K562 (cell line): Measurements from ENCODE around the gene RTP3. TPM values are rescaled to one million over a fixed set of nuclear protein-coding genes. Genes with fewer than 3 reads are reported as not detected.
A peak's percentile ranks its signal among the peaks of the same experiment; 100 is the strongest.

Source experiments
- ATAC-seq: fragments of 200-7000 bp; cut with Tn5 transposase; 3 replicates; pipeline ENCODE4 v1.9.1; 2020; ENCODE audit warnings: moderate library complexity
- BruUV-seq: library from RNA; stranded (reverse); fragments of 400-500 nt; replicated peaks from 2 replicates; lab custom pipeline; 2021; lab: Mats Ljungman, UMichigan
- CTCF ChIA-PET: fragments of 300-600 bp; formaldehyde crosslinking; extraction: SDS; loops from one replicate; lab custom pipeline; 2021; ENCODE audit warnings: low intra/inter-chr PET ratio; lab: Yijun Ruan, JAX
- POLR2A ChIA-PET: fragments of 300-600, 350-650 bp; sonication (Branson Sonifier 250); formaldehyde crosslinking; extraction: SDS; loops from one replicate; lab custom pipeline; 2021; ENCODE audit warnings: antibody characterized with exemption, inconsistent platforms; lab: Yijun Ruan, JAX
- DNase-seq, 4 experiments: peaks; one replicate each; pipeline versions ENCODE4 v3.0.0 to v3.0.0-alpha.2; 2011 to 2018; ENCODE audit warnings: low spot score in 3 of 4, mixed read lengths in 3 of 4; ENCODE audit errors: extremely low read depth in 1 of 4
- FAIRE-seq: peaks from 2 replicates; lab custom pipeline; 2011; peaks lifted over from hg19 to GRCh38; lab: Jason Lieb, UNC
- H2AFZ ChIP-seq: 2 replicates; pipeline ENCODE4 v1.6.0; 2011; ENCODE audit warnings: low read depth, low read length, control low read depth, inconsistent platforms
- H3K27ac ChIP-seq: fragments of 200-600 bp; 3 replicates; pipeline ENCODE4 v1.8.0; 2011; ENCODE audit warnings: low read depth, mild to moderate bottlenecking, control low read depth, inconsistent platforms, low read length, moderate library complexity, mixed read lengths; ENCODE audit errors: extremely low read depth
- H3K27me3 ChIP-seq, 2 experiments: fragments of 300-600 bp in 1 of 2; 2 replicates in 1 of 2; 3 replicates in 1 of 2; pipeline versions ENCODE4 v1.6.0 to v1.8.0; 2011; ENCODE audit warnings: inconsistent platforms in 2 of 2, low read length in 2 of 2, mild to moderate bottlenecking in 1 of 2, mixed read lengths in 1 of 2, moderate library complexity in 1 of 2; ENCODE audit not compliant: control insufficient read depth in 2 of 2, insufficient read depth in 2 of 2
- H3K36me3 ChIP-seq: fragments of 300-600 bp; 3 replicates; pipeline ENCODE4 v1.8.0; 2011; ENCODE audit warnings: mild to moderate bottlenecking, low read length, inconsistent platforms; ENCODE audit not compliant: control insufficient read depth, insufficient read depth
- H3K4me1 ChIP-seq, 2 experiments: fragments of 200-600 bp in 1 of 2; replicated peaks in 1 of 2; 2 replicates in 1 of 2; 3 replicates in 1 of 2; pipeline versions ENCODE4 v1.5.1 to v1.8.0; 2011; ENCODE audit warnings: inconsistent platforms in 2 of 2, low read length in 2 of 2, mild to moderate bottlenecking in 1 of 2, mixed read lengths in 1 of 2, moderate library complexity in 1 of 2; ENCODE audit not compliant: control insufficient read depth in 2 of 2, insufficient read depth in 2 of 2
- H3K4me2 ChIP-seq: 2 replicates; pipeline ENCODE4 v1.6.1; 2011; ENCODE audit warnings: low read length, control low read depth, inconsistent platforms, mixed read lengths; ENCODE audit not compliant: insufficient read depth
- H3K4me3 ChIP-seq: fragments of 200-600 bp; sonication (generic), shearing (Covaris generic); 2 replicates; pipeline ENCODE4 v1.5.1; 2016; ENCODE audit warnings: control low read depth, inconsistent platforms
- H3K79me2 ChIP-seq: fragments of 200-600 bp; 3 replicates; pipeline ENCODE4 v1.8.0; 2011; ENCODE audit warnings: low read length, inconsistent platforms; ENCODE audit not compliant: control insufficient read depth, insufficient read depth
- H3K9ac ChIP-seq, 2 experiments: 2 replicates each; pipeline versions ENCODE4 v1.6.0 to v1.6.1; 2011; ENCODE audit warnings: low read depth in 2 of 2, low read length in 2 of 2, control low read depth in 1 of 2, inconsistent platforms in 1 of 2, mild to moderate bottlenecking in 1 of 2, mixed read lengths in 1 of 2; ENCODE audit not compliant: insufficient read depth in 1 of 2
- H3K9me1 ChIP-seq: one replicate; pipeline ENCODE4 v1.6.0; 2011; ENCODE audit warnings: inconsistent platforms, mild to moderate bottlenecking, low read length, moderate library complexity; ENCODE audit not compliant: control insufficient read depth, insufficient read depth
- H3K9me3 ChIP-seq: replicated peaks from 2 replicates; pipeline ENCODE4 v1.5.1; 2011; ENCODE audit warnings: low read depth, low read length, inconsistent platforms; ENCODE audit not compliant: control insufficient read depth, insufficient read depth
- H4K20me1 ChIP-seq: replicated peaks from 2 replicates; pipeline ENCODE4 v1.6.1; 2011; ENCODE audit warnings: low read length, inconsistent platforms, mixed read lengths; ENCODE audit not compliant: control insufficient read depth, insufficient read depth
- ADNP ChIP-seq: fragments of 200-800 bp; sonication (Bioruptor generic); IDR thresholded peaks from 2 replicates; pipeline ENCODE4 v1.6.1; 2016; ENCODE audit warnings: missing genetic modification characterization, missing compliant biosample characterization
- CBFA2T3 ChIP-seq: fragments of 450-650 bp; IDR thresholded peaks from 2 replicates; pipeline ENCODE4 v1.6.1; 2017
- CEBPB ChIP-seq: fragments of 450-650 bp; IDR thresholded peaks from 2 replicates; pipeline ENCODE4 v1.6.1; 2016; ENCODE audit warnings: missing genetic modification characterization, missing compliant biosample characterization
- DPF2 ChIP-seq: fragments of 450-650 bp; IDR thresholded peaks from 2 replicates; pipeline ENCODE4 v1.6.1; 2016
- ESRRA ChIP-seq: fragments of 450-650 bp; IDR thresholded peaks from 2 replicates; pipeline ENCODE4 v1.6.1; 2014; ENCODE audit warnings: low read depth, mild to moderate bottlenecking, moderate library complexity, borderline replicate concordance
- ID3 ChIP-seq, 2 experiments: fragments of 250-450 bp in 1 of 2; fragments of 450-650 bp in 1 of 2; sonication (Bioruptor Pico) in 1 of 2; IDR thresholded peaks; 2 replicates each; pipeline versions ENCODE4 v1.6.1 to v1.8.0; 2016 to 2021; ENCODE audit warnings: mild to moderate bottlenecking in 2 of 2, moderate library complexity in 2 of 2, missing compliant biosample characterization in 1 of 2, missing genetic modification characterization in 1 of 2
- MAFG ChIP-seq: fragments of 450-650 bp; conservative IDR thresholded peaks from 2 replicates; pipeline ENCODE4 v1.6.1; 2016; ENCODE audit warnings: missing genetic modification characterization, missing compliant biosample characterization
- MEIS2 ChIP-seq: fragments of 450-650 bp; IDR thresholded peaks from 2 replicates; pipeline ENCODE4 v1.6.1; 2014; ENCODE audit warnings: mild to moderate bottlenecking; ENCODE audit not compliant: partially characterized antibody
- NCOA2 ChIP-seq, 2 experiments: fragments of 450-650 bp; IDR thresholded peaks; 2 replicates each; pipeline ENCODE4 v1.6.1; 2018; ENCODE audit warnings: mild to moderate bottlenecking in 2 of 2, moderate library complexity in 1 of 2; ENCODE audit not compliant: partially characterized antibody in 2 of 2
- PTTG1 ChIP-seq: fragments of 450-650 bp; IDR thresholded peaks from 2 replicates; pipeline ENCODE4 v1.6.1; 2016; ENCODE audit warnings: low read depth, mild to moderate bottlenecking, missing genetic modification characterization, missing compliant biosample characterization
- SMC3 ChIP-seq: conservative IDR thresholded peaks from 2 replicates; pipeline ENCODE4 v1.6.1; 2011; ENCODE audit warnings: low read depth, low read length, improper control_type of control experiment; ENCODE audit not compliant: insufficient read depth
- ZNF644 ChIP-seq: fragments of 200-800 bp; sonication (Bioruptor generic); IDR thresholded peaks from 2 replicates; pipeline ENCODE4 v1.6.1; 2016; ENCODE audit warnings: low read depth, missing genetic modification characterization, missing compliant biosample characterization
- WGBS: fragments of 100-300 bp; shearing (Covaris generic); methylation state at CpG from one replicate; pipeline ENCODE4 v1.1.6; 2016; ENCODE audit warnings: low coverage, mixed read lengths; ENCODE audit not compliant: insufficient coverage; ENCODE audit errors: missing lambda C conversion rate; 5-methylcytosine and 5-hydroxymethylcytosine counted together
- in situ Hi-C: fragments of 300-500 bp; cut with MboI; formaldehyde crosslinking; loops from 4 replicates; pipeline ENCODE4 v1.15.0; 2018; ENCODE audit warnings: inconsistent platforms, mixed read lengths
- intact Hi-C: fragments of 100-400 bp; cut with micrococcal nuclease; formaldehyde crosslinking; loops from 2 replicates; pipeline ENCODE4 v1.14.2; 2022
- polyA plus RNA-seq, 8 experiments: library from polyadenylated mRNA; depleted of rRNA in 4 of 8; stranded (reverse) in 5 of 8; unstranded in 3 of 8; fragments of >200 nt; fragmentation: Nextera tagmentation in 2 of 8; fragmentation: Illumina TruSeq in 1 of 8; extraction: Ambion mirVana in 2 of 8; extraction: Trizol in 1 of 8; gene quantifications; 2 replicates each; pipeline versions ENCODE4 v1.2.1 to v1.2.3, GENCODE V29; 2011 to 2014; ENCODE audit warnings: inconsistent platforms in 1 of 8, missing spikeins in 1 of 8
- total RNA-seq, 7 experiments: library from RNA; depleted of rRNA in 6 of 7; stranded (reverse); fragments of >200 nt in 6 of 7; fragmentation: Illumina TruSeq in 2 of 7; extraction: Trizol in 2 of 7; gene quantifications; 2 replicates each; pipeline versions ENCODE4 v1.2.1 to v1.2.3, GENCODE V29; 2011 to 2021; ENCODE audit warnings: low replicate concordance in 1 of 7
- TF ChIP-seq, protein P1 (sequence below): sonication (generic); formaldehyde crosslinking; IDR thresholded peaks from 2 replicates; pipeline ENCODE4 v1.8.1; 2023; ENCODE audit warnings: mild to moderate bottlenecking, missing genetic modification reagents
- TF ChIP-seq, protein P2 (sequence below), 2 experiments: fragments of 200-800 bp in 1 of 2; sonication (Bioruptor generic) in 1 of 2; sonication (generic) in 1 of 2; formaldehyde crosslinking in 1 of 2; IDR thresholded peaks in 1 of 2; conservative IDR thresholded peaks in 1 of 2; 2 replicates each; pipeline versions ENCODE4 v1.5.0 to v1.6.1; 2016 to 2020; ENCODE audit warnings: missing compliant biosample characterization in 1 of 2, missing genetic modification characterization in 1 of 2, missing genetic modification reagents in 1 of 2

RTP3 gene
- total and polyA plus RNA-seq, 9 of the 15 experiments (the other 6 are each of a cell fraction or from before 2014, with no cell fraction given), result not detected

DNA sequence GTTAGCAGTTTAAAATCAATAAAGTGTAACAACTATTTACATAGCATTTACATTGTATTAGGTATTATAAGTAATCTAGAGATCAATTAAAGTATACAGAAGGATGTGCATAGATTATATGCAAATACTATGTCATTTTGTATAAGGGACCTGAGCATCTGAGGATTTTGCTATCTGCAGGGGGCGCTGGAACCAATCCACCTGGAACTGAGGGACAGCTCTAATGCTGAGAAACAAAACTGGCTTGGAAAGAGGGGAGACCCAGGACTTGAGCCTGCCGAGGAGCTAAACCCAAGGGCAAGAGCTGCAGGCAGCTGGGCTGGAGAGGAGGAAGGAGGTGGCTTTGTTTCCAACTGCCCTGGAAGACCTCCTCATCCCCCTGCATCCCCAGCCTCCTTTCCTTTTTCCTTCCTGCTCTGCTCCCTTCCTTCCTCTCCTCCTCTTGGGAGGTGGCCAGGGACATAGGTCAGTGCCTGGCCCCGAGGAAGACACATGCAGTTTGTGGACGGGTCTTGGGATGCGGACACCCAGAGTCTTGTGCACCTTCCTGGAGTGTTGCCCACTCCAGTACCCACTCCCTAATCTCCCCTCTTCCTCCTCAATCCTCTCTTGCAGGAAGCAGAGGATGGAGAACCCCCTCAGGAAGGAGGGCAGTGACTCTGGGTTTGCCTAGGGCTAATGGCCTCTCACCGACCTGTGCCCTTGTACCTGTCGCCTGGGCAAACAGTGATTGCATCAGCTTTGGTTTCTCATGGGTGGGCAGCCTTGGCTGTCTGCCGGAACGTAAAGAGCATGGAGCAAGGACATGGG lies 825 bp upstream of the RTP3 start (continued):
- TF ChIP-seq, protein P1, sequence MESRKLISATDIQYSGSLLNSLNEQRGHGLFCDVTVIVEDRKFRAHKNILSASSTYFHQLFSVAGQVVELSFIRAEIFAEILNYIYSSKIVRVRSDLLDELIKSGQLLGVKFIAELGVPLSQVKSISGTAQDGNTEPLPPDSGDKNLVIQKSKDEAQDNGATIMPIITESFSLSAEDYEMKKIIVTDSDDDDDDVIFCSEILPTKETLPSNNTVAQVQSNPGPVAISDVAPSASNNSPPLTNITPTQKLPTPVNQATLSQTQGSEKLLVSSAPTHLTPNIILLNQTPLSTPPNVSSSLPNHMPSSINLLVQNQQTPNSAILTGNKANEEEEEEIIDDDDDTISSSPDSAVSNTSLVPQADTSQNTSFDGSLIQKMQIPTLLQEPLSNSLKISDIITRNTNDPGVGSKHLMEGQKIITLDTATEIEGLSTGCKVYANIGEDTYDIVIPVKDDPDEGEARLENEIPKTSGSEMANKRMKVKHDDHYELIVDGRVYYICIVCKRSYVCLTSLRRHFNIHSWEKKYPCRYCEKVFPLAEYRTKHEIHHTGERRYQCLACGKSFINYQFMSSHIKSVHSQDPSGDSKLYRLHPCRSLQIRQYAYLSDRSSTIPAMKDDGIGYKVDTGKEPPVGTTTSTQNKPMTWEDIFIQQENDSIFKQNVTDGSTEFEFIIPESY (CRISPR knock-in tag), result no peak
- 0 out of 2 replicates have a peak, but pooled peaks have one; percentile 15 for TF ChIP-seq ZNF644 (tag)
- no peak for TF ChIP-seq MAFG (tag)
- no peak for TF ChIP-seq DPF2

GRCh38 chr3:46498916-46499519 lies 1.2 kb downstream of the RTP3 start:
- DNase-seq, result peak in 2 of 4 experiments; percentile 54 to 55
- ChIA-PET CTCF (no interaction called here), POLR2A (interaction anchor here (0.6 to 4.2 kb wide), 6 partner anchors 11 to 374 kb away, joined by 3 to 23 read pairs (median 4); no protein-coding TSS in a partner anchor)
- intact Hi-C loops (no loop called here), in situ Hi-C loops (no loop called here)
- no TSS peak for BruUV-seq
- Histone ChIP-seq H2AFZ (peak overlapping the region; percentile 82), H3K9ac (peak overlapping the region; percentile 17 to 72; a peak in 3 of 4 replicates), H3K27ac (peak overlapping the region; percentile 15; the same call in 1 of the 3 replicates), H4K20me1 (no peaks in the 10 kb centered on the region), H3K4me2 (peak overlapping the region; percentile 36; the same call in 1 of the 2 replicates), H3K4me3 (no peak overlapping the region), H3K4me1 (peaks cover 45 to 66% of the 10 kb centered on the region in 2 experiments; a peak in 4 of 5 replicates), H3K36me3 (no peaks in the 10 kb centered on the region), H3K79me2 (no peaks in the 10 kb centered on the region), H3K27me3 (no peaks in the 10 kb centered on the region; a peak in 1 of 5 replicates), H3K9me1 (no peaks in the 10 kb centered on the region), H3K9me3 (no peaks in the 10 kb centered on the region)
- 26% methylated on average over 6 of the region's 6 CpGs for WGBS
- peak; percentile 56 for ATAC-seq
- FAIRE-seq, result peak; percentile 23
- TF ChIP-seq SMC3 (0 out of 2 replicates have a peak, but pooled peaks have one; percentile 8), CBFA2T3 (peak; percentile 5; the same call in 1 of the 2 replicates), PTTG1 (tag) (no peak), MEIS2 (peak; percentile 9), ESRRA (peak; percentile 76), CEBPB (tag) (peak; percentile 68), ID3 (CRISPR knock-in tag; IDR thresholded peaks at IDR 0.05) (no peak), ID3 (tag; IDR thresholded peaks at IDR 0.05) (0 out of 2 replicates have a peak, but pooled peaks have one; percentile 44), ADNP (tag) (no peak), NCOA2 (IDR thresholded peaks at IDR 0.05; ENCODE audit: partially characterized antibody in 2 of 2) (no peak)
- TF ChIP-seq, protein P2, sequence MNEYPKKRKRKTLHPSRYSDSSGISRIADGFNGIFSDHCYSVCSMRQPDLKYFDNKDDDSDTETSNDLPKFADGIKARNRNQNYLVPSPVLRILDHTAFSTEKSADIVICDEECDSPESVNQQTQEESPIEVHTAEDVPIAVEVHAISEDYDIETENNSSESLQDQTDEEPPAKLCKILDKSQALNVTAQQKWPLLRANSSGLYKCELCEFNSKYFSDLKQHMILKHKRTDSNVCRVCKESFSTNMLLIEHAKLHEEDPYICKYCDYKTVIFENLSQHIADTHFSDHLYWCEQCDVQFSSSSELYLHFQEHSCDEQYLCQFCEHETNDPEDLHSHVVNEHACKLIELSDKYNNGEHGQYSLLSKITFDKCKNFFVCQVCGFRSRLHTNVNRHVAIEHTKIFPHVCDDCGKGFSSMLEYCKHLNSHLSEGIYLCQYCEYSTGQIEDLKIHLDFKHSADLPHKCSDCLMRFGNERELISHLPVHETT (CRISPR knock-in tag; conservative IDR thresholded peaks at IDR 0.05 in 1 of 2, IDR thresholded peaks at IDR 0.05 in 1 of 2), result 0 out of 4 replicates have a peak, but pooled peaks of 1 of the 2 experiments have one; percentile 33
